HepG2 (cell line): ENCODE data around the gene ALCAM.

Source experiments
- ADNP ChIP-seq: sonication (generic); formaldehyde crosslinking; IDR thresholded peaks from 2 replicates; pipeline ENCODE4 v1.4.0; 2020; ENCODE audit warnings: missing genetic modification reagents
- CAMTA2 ChIP-seq: sonication (generic); formaldehyde crosslinking; IDR thresholded peaks from 2 replicates; pipeline ENCODE4 v1.4.0; 2020; ENCODE audit warnings: mild to moderate bottlenecking, missing genetic modification reagents, borderline replicate concordance
- HNRNPL ChIP-seq: fragments of 200-400 bp; formaldehyde crosslinking; IDR thresholded peaks from 2 replicates; pipeline ENCODE4 v1.6.1; 2017; ENCODE audit warnings: mild to moderate bottlenecking, low read depth, low read length
- HOXA7 ChIP-seq: sonication (generic); formaldehyde crosslinking; IDR thresholded peaks from 2 replicates; pipeline ENCODE4 v1.8.1; 2022; ENCODE audit warnings: mild to moderate bottlenecking, missing genetic modification reagents, moderate library complexity
- POLR2A ChIP-seq, 2 experiments: IDR thresholded peaks; 2 replicates each; pipeline ENCODE4 v1.6.1; 2011; ENCODE audit warnings: low read depth in 2 of 2, low read length in 2 of 2, mild to moderate bottlenecking in 1 of 2, moderate library complexity in 1 of 2; ENCODE audit not compliant: insufficient read depth in 1 of 2
- RNF219 ChIP-seq: sonication (generic); formaldehyde crosslinking; IDR thresholded peaks from 2 replicates; pipeline ENCODE4 v1.5.0; 2020; ENCODE audit warnings: mild to moderate bottlenecking, missing genetic modification reagents
- TP53 ChIP-seq: sonication (generic); formaldehyde crosslinking; conservative IDR thresholded peaks from 2 replicates; pipeline ENCODE4 v1.4.0; 2020; ENCODE audit warnings: missing genetic modification reagents
- ZKSCAN8 ChIP-seq: IDR thresholded peaks from 2 replicates; pipeline ENCODE4 v1.6.1; 2016; ENCODE audit warnings: borderline replicate concordance, missing genetic modification reagents, missing compliant biosample characterization
- ZNF24 ChIP-seq: fragments of 450-650 bp; IDR thresholded peaks from 2 replicates; pipeline ENCODE4 v1.6.1; 2017; ENCODE audit warnings: antibody characterized with exemption, mild to moderate bottlenecking
- ZNF317 ChIP-seq: sonication (generic); formaldehyde crosslinking; IDR thresholded peaks from 2 replicates; pipeline ENCODE4 v1.5.0; 2020; ENCODE audit warnings: mild to moderate bottlenecking, missing genetic modification reagents
- ZNF672 ChIP-seq: sonication (generic); formaldehyde crosslinking; IDR thresholded peaks from 2 replicates; pipeline ENCODE4 v1.8.1; 2022; ENCODE audit warnings: missing genetic modification reagents

DNA sequence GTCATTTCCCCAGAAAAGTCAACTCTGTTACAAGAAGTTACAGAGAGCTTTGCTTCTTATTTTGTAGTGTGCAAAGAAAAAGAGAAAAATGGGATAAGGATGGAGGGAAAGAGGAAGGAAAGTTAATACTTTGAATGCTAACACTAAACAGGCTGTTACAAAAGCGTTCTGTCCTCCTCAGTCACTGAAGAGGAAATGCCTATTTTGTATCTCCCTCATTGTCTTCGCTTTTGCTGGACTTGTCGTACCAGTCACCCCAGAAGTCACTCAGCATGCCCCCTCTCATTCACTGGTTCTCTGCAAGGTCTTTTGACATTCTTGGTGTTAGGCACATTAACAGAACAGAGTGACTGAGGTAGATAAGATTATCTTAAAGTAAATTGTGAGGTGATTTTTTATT lies 129.6 kb downstream of the ALCAM start:
- TF ChIP-seq TP53 (CRISPR knock-in tag) (no peak), HOXA7 (no peak), POLR2A (IDR thresholded peaks at IDR 0.05; ENCODE audit: insufficient read depth in 1 of 2, low read depth in 2 of 2, low read length in 2 of 2) (no peak), ADNP (CRISPR knock-in tag) (no peak), ZNF317 (CRISPR knock-in tag) (no peak), CAMTA2 (no peak), HNRNPL (no peak), ZNF24 (no peak), RNF219 (CRISPR knock-in tag) (no peak), ZKSCAN8 (CRISPR knock-in tag) (no peak), ZNF672 (CRISPR knock-in tag) (no peak)
